ENCODE data around the gene C16orf96.
"Not testable (repeated sequence)": the region's sequence is repeated elsewhere in the genome, so short reads cannot be mapped to it uniquely, and the experiment has no call there.

C16orf96 gene

DNA sequence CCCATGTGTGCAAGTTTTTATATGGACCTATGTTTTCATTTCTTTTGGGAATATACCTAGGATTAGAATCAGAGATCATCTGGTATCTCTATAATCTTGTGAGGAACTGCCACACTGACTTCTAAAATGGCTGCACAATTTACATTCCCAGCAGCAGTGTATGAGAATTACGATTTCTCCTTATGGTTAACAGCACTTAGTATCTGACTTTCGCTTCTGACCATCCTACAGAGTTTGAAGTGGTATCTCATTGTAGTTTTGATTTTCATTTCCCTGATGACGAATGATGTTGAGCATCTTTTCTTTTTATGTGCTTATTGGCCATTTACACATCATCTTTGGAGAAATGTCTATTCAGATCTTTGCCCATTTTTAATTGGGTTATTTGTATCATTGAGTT is 10.0 kb downstream of the C16orf96 start:
- no peak for DNase-seq (ENCODE audit: low read depth)

GRCh38 chr16:4570086-4570485 is 13.9 kb downstream of the C16orf96 start:
- no peak for DNase-seq (ENCODE audit: low read depth)

GRCh38 chr16:4570688-4571321 is 14.7 kb downstream of the C16orf96 start:
- no peak for DNase-seq (ENCODE audit: low read depth)

- no peak for DNase-seq (ENCODE audit: low read depth)
These were observed 16.6 kb downstream of the C16orf96 start for GRCh38 chr16:4572715-4573114.

- DNase-seq (ENCODE audit: low read depth): not testable (repeated sequence)
These were observed 17.8 kb downstream of the C16orf96 start for GRCh38 chr16:4573926-4574325.

DNA sequence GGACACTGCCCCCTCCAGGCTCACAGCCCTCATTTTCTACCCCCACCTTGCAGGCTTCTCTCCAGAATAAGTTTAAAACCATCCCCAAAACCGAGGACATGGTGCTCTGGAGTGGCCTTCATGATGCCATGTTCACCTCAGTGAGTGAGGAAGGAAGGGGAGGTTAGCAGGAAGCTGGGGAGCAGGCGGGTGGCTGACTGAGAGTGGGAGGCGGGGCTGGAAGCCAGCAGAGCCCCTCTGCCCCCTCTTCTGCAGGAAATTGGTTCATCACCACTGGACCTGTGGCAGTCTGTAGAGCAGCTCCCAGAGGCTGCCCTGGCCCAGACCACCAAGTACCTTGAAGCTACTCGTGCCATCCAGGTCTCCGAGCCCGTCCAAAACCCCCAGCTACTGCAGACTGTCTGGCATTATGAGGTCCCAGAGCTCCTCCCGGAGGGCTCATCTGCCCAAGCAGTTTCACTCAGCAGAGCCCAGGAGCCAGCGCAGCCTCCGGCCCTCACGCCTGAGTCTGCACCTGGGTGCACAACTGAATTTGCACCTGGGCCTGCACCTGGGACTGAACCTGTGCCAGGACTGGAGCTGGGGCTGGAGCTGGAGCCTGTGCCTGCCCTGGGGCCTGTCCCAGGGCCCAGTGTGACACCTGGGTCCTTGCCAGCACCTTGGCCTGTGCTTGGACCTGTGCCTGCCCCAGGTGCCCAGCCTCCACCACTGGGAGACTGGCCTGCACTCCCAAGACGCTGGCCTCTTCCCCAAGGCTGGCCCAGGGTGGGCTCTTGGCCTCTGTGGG is 19.0 kb downstream of the C16orf96 start:
- no peak for DNase-seq (ENCODE audit: low read depth)

- DNase-seq (ENCODE audit: low read depth): no peak
These were observed 19.9 kb downstream of the C16orf96 start for GRCh38 chr16:4576008-4576407.

GRCh38 chr16:4578961-4579530 is 22.9 kb downstream of the C16orf96 start:
- DNase-seq (ENCODE audit: low read depth): no peak

- no peak for DNase-seq (ENCODE audit: low read depth)
These were observed 24.1 kb downstream of the C16orf96 start for GRCh38 chr16:4580250-4580649.

- no peak for DNase-seq (ENCODE audit: low read depth)
These were observed 27.8 kb downstream of the C16orf96 start for GRCh38 chr16:4583906-4584305.

DNA sequence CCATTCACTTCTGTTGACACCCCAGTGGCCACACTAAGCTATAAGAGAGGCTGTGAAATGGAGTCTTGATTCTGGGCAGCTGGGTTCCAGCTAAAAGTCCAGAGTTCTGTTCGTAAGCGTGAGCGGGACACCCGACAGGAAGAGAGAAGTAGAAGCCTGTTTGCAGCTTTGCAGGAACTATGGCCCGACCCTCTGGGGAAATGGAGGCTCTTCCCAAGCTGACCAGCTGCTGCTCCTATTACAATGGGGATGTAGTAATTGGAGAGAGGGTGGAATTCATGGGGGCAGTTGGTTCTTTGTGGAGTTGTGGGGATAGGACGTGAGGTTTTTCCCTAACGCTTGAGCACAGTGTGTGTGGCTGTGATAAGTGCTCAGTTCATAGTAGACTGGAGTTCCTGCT is 30.2 kb downstream of the C16orf96 start:
- no peak for DNase-seq (ENCODE audit: low read depth)

GRCh38 chr16:4588386-4588785 is 32.2 kb downstream of the C16orf96 start:
- no peak for DNase-seq (ENCODE audit: low read depth)

DNA sequence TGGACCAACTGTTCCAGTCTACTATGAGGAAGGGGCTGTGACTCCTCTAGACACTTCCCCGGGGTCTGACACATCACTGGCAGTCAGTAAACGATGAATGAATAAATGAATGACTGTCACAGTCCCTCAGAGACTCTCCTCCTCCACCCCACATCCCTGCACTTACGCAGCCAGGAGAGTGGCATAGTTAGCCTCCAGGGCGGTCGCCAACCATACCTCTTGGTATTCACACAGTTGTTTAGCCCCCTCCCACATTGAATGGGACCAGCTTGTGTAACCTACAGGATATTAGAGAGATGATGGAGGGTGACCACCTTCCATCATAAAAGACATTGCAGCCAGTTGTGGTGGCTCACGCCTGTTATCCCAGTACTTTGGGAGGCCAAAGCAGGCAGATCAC is 32.8 kb downstream of the C16orf96 start:
- no peak for DNase-seq (ENCODE audit: low read depth)

DNA sequence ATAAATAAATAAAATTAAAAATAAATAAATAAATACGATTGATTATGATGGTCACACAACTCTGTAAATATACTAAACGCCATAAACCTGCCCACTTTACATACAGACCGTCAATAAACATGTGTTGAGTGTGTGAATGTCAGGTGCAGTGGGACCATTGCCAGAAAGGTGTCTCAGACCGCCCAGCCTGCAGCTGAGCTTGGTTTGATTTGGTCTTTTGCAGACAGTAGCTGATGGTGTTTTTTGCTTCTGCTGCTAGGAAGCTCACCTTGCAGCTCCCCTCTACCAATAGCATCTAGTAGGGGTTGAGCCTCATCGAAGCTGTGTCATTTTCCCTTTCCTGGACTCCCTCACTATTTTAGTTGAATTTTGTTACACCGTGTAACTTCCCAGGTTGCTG is 35.1 kb downstream of the C16orf96 start:
- no peak for DNase-seq (ENCODE audit: low read depth)

GRCh38 chr16:4591706-4592470 is 35.7 kb downstream of the C16orf96 start:
- DNase-seq (ENCODE audit: low read depth): no peak

GRCh38 chr16:4593086-4593485 is 36.9 kb downstream of the C16orf96 start:
- DNase-seq (ENCODE audit: low read depth): no peak

DNA sequence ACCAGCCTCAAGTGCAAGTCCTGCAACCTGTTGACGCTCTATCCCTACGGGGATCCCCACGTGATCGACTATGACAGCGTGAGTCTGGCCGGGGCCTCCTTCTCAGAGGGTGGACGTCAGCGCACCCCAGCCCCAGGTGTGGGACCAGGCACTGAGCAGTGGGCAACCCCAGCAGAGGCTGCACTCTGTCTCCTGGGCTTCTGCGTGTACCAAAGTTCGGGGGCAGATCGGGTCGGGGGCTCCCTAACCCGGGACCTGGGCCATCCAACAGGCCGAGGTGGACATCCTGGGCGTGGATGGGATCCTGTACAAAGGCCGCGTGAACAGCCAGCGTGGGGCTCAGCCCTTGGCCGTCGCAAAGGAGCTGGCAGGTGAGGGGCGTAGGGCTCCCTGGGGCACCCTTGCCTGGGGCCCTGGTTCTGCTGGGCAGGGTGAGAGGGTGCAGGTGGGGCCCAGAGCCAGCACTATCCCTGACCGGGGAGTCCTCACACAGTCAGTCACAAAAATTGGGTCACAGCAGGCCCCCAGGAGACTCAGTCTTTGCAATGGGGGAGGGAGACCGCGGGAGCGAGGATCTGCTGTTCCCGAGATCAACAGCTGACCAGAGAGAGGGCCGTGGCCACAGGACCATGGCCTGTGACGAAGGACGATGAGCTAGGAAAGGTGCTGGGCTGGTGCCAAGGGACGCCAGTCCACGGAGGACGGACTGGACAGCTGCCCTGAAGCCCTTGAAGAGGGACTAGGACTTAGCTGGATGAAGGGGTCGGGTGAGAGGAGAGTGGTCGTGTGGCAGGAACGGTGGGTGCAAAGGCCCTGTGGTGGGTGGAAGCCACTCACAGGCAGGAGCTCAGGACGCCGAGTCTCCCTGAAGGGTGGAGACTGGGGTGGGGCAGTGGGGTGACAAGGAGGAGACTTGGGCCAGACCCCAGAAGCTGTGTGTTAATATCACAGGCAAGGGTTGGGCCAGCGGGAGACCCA is 38.6 kb downstream of the C16orf96 start:
- DNase-seq (ENCODE audit: low read depth): no peak

GRCh38 chr16:4597174-4597573 is 41.0 kb downstream of the C16orf96 start:
- DNase-seq (ENCODE audit: low read depth): no peak

DNA sequence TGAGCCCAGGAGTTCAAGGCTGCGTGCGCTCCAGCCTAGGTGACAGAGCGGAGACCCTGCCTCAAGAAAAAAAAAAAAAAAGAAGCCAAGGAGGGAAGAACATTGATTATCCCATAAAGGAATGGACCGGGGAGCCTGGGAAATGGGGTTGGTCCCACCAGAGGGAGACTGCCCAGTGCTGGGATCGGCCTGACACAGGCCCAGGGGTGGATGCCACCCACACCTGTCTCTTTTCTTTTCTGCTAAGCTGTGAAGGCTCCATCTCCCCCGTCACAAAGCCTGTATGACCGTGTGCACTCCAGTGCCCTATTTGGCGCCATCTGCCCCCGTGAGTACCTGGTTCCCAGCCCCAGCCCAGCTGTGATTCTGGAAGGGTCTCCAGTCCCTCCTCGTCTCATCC is 42.9 kb downstream of the C16orf96 start:
- DNase-seq (ENCODE audit: low read depth): no peak

GRCh38 chr16:4599545-4599944 is 43.4 kb downstream of the C16orf96 start:
- no peak for DNase-seq (ENCODE audit: low read depth)
